SH-SY5Y (cell line): Measurements from ENCODE around the gene LYVE1.

Source experiments
- GATA2 ChIP-seq: IDR thresholded peaks from 2 replicates; pipeline ENCODE4 v1.6.1; 2011; ENCODE audit warnings: mild to moderate bottlenecking, low read depth, low read length
- GATA3 ChIP-seq: IDR thresholded peaks from 2 replicates; pipeline ENCODE4 v1.6.1; 2011; ENCODE audit warnings: low read depth, mild to moderate bottlenecking, low read length, moderate library complexity

DNA sequence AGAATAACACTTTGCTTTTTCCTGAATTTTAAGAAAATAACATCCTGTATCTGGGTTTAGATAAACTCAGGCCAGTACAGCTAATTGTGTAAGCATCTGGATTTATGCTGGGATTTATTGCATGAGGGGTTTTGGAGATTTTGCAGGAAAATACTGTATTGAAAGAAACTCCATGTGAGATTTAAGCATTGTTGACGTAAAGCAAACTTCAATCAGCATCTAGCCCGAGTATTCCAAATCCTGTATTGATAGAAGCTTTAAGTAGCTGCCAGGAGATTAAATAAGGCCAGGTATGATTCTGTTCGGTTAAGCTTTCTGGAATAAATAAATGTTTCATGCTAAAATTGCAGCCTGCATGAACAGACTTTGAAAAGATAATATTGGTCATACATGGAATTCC is 36.3 kb upstream of the LYVE1 start:
- no peak for TF ChIP-seq GATA3
- no peak for TF ChIP-seq GATA2
